Upper lobe of right lung (tissue), 1 donor: Measurements from ENCODE around the gene PTPN9. TPM values are rescaled to one million over a fixed set of nuclear protein-coding genes. Genes with fewer than 3 reads are reported as not detected.

ENCODE experiments used
- ATAC-seq: fragments of 200-7000 bp; cut with Tn5 transposase; one replicate; pipeline ENCODE4 v1.9.1; 2020; ENCODE audit warnings: mild to moderate bottlenecking, moderate library complexity
- DNase-seq: peaks from one replicate; pipeline ENCODE4 v3.0.0-alpha.2; 2020
- H3K27ac ChIP-seq: fragments of 200-600 bp; one replicate; pipeline ENCODE4 v1.8.0; 2022
- H3K27me3 ChIP-seq: fragments of 200-600 bp; one replicate; pipeline ENCODE4 v1.8.0; 2022; ENCODE audit warnings: mild to moderate bottlenecking
- H3K36me3 ChIP-seq: fragments of 200-600 bp; one replicate; pipeline ENCODE4 v1.8.0; 2022
- H3K4me1 ChIP-seq: fragments of 200-600 bp; one replicate; pipeline ENCODE4 v1.8.0; 2022
- H3K4me3 ChIP-seq: fragments of 200-600 bp; one replicate; pipeline ENCODE4 v1.8.0; 2022; ENCODE audit warnings: mild to moderate bottlenecking
- H3K9me3 ChIP-seq: fragments of 200-600 bp; one replicate; pipeline ENCODE4 v1.8.0; 2022
- intact Hi-C: fragments of 100-400 bp; cut with DNase I; formaldehyde crosslinking; loops from one replicate; pipeline ENCODE4 v1.11.0; 2022
- total RNA-seq: library from RNA; stranded (reverse); fragmentation: NEBNext Ultra II Directional; extraction: Animal tissue kit (Norgen Biotek cat#: 25700); gene quantifications from one replicate; pipeline ENCODE4 v1.2.1, GENCODE V29; 2021
- TF ChIP-seq, protein P1 (sequence below): fragments of 200-600 bp; IDR thresholded peaks from one replicate; pipeline ENCODE4 v1.8.0; 2022; ENCODE audit warnings: antibody characterized with exemption
- donor health status: DM: no; HTN: yes; CAD: no; lungs with severe emphysema.

The PTPN9 gene
- total RNA-seq, 1 donor from 2014 or later: 26.0 TPM

DNA sequence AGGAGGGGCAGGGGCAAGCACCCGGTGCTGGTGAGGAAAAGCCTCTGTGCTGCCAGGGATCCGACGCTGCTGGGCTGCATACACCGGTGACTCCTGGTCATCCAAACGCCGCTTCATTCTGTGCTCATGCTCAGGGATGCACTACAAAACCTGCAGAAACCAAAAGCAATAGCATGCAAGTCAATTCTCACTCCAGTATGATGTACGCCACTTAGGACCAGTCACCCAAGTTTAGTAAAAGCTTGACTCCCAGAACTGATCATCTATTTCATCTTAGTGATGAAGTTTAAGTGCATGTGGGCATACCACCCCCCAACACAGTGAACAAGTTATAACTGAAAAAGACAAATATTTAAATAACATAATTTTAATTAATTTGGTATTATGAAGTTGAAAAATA is 148.9 kb downstream of the PTPN9 start:
- ATAC-seq: no peak
- peaks cover 50% of the 10 kb centered on the region for H3K36me3 ChIP-seq
- no peak for DNase-seq

DNA sequence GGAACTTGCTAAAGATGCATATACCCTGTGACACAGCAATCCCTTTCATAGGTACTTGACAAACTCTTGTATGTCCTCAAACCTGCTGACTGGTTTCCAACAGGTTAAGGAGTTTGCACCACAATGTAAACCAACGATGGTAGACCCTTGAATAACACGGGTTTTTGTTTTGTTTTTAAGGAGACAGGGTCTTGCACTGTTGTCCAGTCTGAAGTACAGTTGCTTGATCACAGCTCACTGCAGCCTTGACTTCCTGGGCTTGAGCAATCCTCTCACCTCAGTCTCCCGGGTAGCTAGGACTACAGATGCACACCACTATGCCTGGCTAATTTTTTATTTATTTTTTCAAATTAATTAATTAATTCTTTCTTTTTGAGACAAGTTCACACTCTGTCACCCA is 151.0 kb downstream of the PTPN9 start:
- Histone ChIP-seq H3K27ac (no peak overlapping the region), H3K4me3 (no peak overlapping the region), H3K27me3 (no peaks in the 10 kb centered on the region), H3K36me3 (peaks cover 54% of the 10 kb centered on the region), H3K9me3 (no peaks in the 10 kb centered on the region), H3K4me1 (no peaks in the 10 kb centered on the region)
- ATAC-seq (no peak), DNase-seq (no peak)
- intact Hi-C loops: no loop called here
- TF ChIP-seq, protein P1, sequence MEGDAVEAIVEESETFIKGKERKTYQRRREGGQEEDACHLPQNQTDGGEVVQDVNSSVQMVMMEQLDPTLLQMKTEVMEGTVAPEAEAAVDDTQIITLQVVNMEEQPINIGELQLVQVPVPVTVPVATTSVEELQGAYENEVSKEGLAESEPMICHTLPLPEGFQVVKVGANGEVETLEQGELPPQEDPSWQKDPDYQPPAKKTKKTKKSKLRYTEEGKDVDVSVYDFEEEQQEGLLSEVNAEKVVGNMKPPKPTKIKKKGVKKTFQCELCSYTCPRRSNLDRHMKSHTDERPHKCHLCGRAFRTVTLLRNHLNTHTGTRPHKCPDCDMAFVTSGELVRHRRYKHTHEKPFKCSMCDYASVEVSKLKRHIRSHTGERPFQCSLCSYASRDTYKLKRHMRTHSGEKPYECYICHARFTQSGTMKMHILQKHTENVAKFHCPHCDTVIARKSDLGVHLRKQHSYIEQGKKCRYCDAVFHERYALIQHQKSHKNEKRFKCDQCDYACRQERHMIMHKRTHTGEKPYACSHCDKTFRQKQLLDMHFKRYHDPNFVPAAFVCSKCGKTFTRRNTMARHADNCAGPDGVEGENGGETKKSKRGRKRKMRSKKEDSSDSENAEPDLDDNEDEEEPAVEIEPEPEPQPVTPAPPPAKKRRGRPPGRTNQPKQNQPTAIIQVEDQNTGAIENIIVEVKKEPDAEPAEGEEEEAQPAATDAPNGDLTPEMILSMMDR: no peak

More for the DNA sequence above, 148.9 kb downstream of the PTPN9 start:
- H3K27ac ChIP-seq: no peak overlapping the region
- no peak overlapping the region for H3K4me3 ChIP-seq
- H3K27me3 ChIP-seq: no peaks in the 10 kb centered on the region
- TF ChIP-seq, protein P1: no peak
- H3K9me3 ChIP-seq: no peaks in the 10 kb centered on the region
- H3K4me1 ChIP-seq: no peaks in the 10 kb centered on the region
- intact Hi-C loops: no loop called here

DNA sequence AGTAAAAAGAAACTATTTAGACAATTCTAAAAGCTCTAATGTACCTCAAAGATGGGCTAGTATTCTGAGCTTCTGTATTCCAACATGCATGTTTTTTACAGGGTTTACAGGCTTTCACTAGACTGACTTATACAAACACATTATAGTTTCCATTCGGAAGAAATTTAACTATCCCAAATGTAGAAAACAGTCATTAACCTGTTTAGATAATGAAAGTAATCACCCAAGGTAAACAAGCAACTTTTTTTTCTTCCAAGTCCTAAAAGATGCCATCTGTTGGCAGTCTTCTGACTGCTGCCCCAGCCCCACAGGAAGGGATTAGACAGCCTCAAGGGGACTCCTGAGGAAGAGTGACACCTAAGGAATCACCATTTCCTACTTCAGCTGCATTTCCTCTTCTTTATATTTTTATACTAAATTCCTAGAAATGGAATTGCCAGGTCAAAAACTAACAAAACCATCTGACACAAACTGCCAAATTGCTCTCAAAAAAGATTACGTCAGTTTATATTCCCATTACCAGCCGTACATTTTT is 153.1 kb downstream of the PTPN9 start:
- no peaks in the 10 kb centered on the region for H3K27me3 ChIP-seq
- no peak overlapping the region for H3K27ac ChIP-seq
- H3K9me3 ChIP-seq: no peaks in the 10 kb centered on the region
- no peak overlapping the region for H3K4me3 ChIP-seq
- no peaks in the 10 kb centered on the region for H3K4me1 ChIP-seq
- ATAC-seq: no peak
- H3K36me3 ChIP-seq: peaks cover 75% of the 10 kb centered on the region
- TF ChIP-seq, protein P1: no peak
- no peak for DNase-seq
- intact Hi-C loops: no loop called here

DNA sequence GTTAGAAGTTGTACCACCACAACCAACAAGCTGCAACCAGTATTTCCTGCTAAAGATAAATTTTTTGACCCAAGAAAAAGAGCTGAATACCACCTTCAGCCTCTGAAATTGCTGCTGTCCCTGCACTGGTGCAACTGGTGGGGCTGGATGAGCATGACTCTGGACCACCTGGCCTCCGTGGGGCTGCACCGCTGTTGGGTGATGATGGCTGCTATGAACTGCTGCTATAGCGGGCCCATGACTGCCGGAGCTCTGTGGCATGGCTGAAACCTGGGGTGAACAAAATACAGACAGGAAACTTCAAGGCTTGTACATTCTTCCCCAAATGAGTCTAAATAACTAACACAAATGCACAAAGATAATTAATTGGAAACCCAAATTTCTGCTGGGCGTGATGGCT is 156.6 kb downstream of the PTPN9 start:
- intact Hi-C loops: no loop called here
- no peaks in the 10 kb centered on the region for H3K4me1 ChIP-seq
- TF ChIP-seq, protein P1: no peak
- DNase-seq: no peak
- H3K9me3 ChIP-seq: no peaks in the 10 kb centered on the region
- no peak overlapping the region for H3K4me3 ChIP-seq
- H3K36me3 ChIP-seq: peaks cover 81% of the 10 kb centered on the region
- H3K27me3 ChIP-seq: no peaks in the 10 kb centered on the region
- ATAC-seq: no peak
- no peak overlapping the region for H3K27ac ChIP-seq

DNA sequence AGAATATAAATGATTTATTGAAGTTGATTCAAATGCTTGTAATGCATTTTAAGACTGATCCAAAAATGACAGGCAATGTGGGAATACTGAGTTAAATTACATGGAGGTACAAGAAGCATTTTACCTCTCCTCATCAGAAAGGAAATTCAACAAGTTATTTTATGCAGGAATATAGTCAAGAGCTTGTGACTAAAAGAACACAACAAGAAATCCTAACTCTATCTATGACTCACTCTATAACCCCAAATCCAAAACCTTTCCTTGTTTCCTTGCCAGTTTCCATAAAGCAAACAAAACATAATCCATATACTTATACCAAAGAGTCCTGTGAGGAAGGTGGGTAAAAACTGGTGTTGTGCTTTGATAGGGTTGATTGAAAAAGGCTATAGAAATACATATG is 158.4 kb downstream of the PTPN9 start:
- Histone ChIP-seq H3K4me1 (no peaks in the 10 kb centered on the region), H3K27me3 (no peaks in the 10 kb centered on the region), H3K36me3 (peaks cover 66% of the 10 kb centered on the region), H3K27ac (no peak overlapping the region), H3K9me3 (no peaks in the 10 kb centered on the region), H3K4me3 (no peak overlapping the region)
- ATAC-seq: no peak
- intact Hi-C loops: no loop called here
- TF ChIP-seq, protein P1: no peak
- DNase-seq: no peak

DNA sequence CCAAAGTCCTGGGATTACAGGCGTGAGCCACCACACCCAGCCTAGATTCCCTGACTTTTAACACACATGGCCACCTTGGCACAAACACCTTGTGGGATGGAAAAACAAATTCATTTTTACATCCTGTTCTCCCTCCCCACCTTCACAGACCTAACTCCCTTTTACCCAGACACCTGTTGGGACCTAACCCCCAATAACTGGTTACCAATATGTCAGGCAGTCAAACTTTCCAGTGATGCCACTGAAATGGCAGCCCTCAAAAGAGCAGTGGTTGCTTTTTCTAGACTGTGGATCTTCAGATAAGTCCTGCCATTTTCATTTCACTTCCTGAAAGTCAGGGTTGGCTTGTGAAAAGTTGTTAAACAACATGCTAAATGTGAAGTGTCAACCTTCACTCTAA is 162.5 kb downstream of the PTPN9 start:
- DNase-seq (no peak), ATAC-seq (no peak)
- no peaks in the 10 kb centered on the region for H3K9me3 ChIP-seq
- no peak overlapping the region for H3K4me3 ChIP-seq
- no peaks in the 10 kb centered on the region for H3K27me3 ChIP-seq
- no peaks in the 10 kb centered on the region for H3K4me1 ChIP-seq
- intact Hi-C loops: no loop called here
- peaks cover 69% of the 10 kb centered on the region for H3K36me3 ChIP-seq
- TF ChIP-seq, protein P1: no peak
- no peak overlapping the region for H3K27ac ChIP-seq
